DMS153 treated with DMSO at 0.1 percent for 48 hours (cell line): ENCODE measurements around the gene GRIK5.

Experiments
- DNase-seq: peaks from one replicate; lab custom pipeline; 2025; ENCODE audit not compliant: unreplicated experiment; lab: John Stamatoyannopoulos, UW

Gene GRIK5

GRCh38 chr19:41959056-41960053 is 110.7 kb downstream of the GRIK5 start, which contains the start of gene RABAC1:
Gene RABAC1, minus strand, starts transcription at chr19:41959321. Its CDS starts 29 bp downstream, at chr19:41959292.
- DNase-seq = peak; percentile 85

- peak; percentile 62 for DNase-seq
Measured at GRCh38 chr19:41958367-41959055, 111.5 kb downstream of the GRIK5 start.

GRCh38 chr19:41957838-41958366 is 112.1 kb downstream of the GRIK5 start:
- DNase-seq = peak; percentile 72

GRCh38 chr19:41957161-41957837 is 112.7 kb downstream of the GRIK5 start:
- no peak for DNase-seq

- DNase-seq = no peak
Measured at GRCh38 chr19:41956621-41957020, 113.4 kb downstream of the GRIK5 start.

GRCh38 chr19:41955521-41955920 is 114.5 kb downstream of the GRIK5 start:
- no peak for DNase-seq

- DNase-seq = peak; percentile 17
Measured at GRCh38 chr19:41951686-41952172, 118.3 kb downstream of the GRIK5 start.
